NB4 (cell line): ENCODE results near the gene GNG8.

Experiments
- DNase-seq: peaks from one replicate; pipeline ENCODE4 v3.0.0; 2010; ENCODE audit warnings: low read depth
- H3K4me3 ChIP-seq: one replicate; pipeline ENCODE4 v1.5.1; 2011; ENCODE audit warnings: mild to moderate bottlenecking, low read depth, low read length, moderate library complexity
- MAX ChIP-seq: IDR thresholded peaks from 2 replicates; pipeline ENCODE4 v1.6.1; 2011; ENCODE audit warnings: low read depth, low read length
- MYC ChIP-seq: IDR thresholded peaks from 2 replicates; pipeline ENCODE4 v1.6.1; 2011; ENCODE audit warnings: low read depth, low read length
- POLR2A ChIP-seq: IDR thresholded peaks from 2 replicates; pipeline ENCODE4 v1.6.1; 2011; ENCODE audit warnings: mild to moderate bottlenecking; ENCODE audit not compliant: insufficient read length; ENCODE audit errors: extremely low read depth
- TF ChIP-seq, protein P1 (sequence below): IDR thresholded peaks from one replicate; pipeline ENCODE4 v1.5.1; 2012; ENCODE audit warnings: low read depth, low read length

Gene GNG8

DNA sequence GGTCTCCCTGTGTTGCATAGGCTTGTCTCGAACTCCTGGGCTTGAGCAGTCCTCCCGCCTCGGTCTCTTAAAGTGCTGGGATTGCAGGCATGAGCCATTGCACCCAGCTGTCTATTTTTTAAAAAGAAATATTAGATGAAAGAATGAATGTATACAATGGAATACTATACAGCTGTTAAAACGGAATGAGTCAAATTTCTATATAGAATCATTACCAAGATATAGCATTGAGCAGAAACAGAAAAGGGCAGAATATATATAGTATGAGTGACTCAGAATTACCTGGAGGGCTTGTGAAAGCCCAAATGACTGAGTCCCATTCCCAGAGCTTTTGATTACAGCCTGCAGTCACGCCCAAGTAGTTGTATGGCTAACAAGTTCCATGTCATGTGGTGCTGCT, 20.5 kb upstream of the GNG8 start:
- no peak overlapping the region for H3K4me3 ChIP-seq
- TF ChIP-seq POLR2A (no peak), MYC (no peak), MAX (no peak)
- TF ChIP-seq, protein P1, sequence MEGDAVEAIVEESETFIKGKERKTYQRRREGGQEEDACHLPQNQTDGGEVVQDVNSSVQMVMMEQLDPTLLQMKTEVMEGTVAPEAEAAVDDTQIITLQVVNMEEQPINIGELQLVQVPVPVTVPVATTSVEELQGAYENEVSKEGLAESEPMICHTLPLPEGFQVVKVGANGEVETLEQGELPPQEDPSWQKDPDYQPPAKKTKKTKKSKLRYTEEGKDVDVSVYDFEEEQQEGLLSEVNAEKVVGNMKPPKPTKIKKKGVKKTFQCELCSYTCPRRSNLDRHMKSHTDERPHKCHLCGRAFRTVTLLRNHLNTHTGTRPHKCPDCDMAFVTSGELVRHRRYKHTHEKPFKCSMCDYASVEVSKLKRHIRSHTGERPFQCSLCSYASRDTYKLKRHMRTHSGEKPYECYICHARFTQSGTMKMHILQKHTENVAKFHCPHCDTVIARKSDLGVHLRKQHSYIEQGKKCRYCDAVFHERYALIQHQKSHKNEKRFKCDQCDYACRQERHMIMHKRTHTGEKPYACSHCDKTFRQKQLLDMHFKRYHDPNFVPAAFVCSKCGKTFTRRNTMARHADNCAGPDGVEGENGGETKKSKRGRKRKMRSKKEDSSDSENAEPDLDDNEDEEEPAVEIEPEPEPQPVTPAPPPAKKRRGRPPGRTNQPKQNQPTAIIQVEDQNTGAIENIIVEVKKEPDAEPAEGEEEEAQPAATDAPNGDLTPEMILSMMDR: no peak
- DNase-seq: no peak

- DNase-seq: no peak
- TF ChIP-seq, protein P1: no peak
- TF ChIP-seq MYC (no peak), MAX (no peak), POLR2A (no peak)
- no peak overlapping the region for H3K4me3 ChIP-seq
Measured at GRCh38 chr19:46654621-46655152, 18.7 kb upstream of the GNG8 start.

GRCh38 chr19:46650445-46650844, 14.4 kb upstream of the GNG8 start:
- TF ChIP-seq, protein P1: no peak
- no peak for TF ChIP-seq POLR2A
- TF ChIP-seq MAX: no peak
- no peak for TF ChIP-seq MYC
- no peak overlapping the region for H3K4me3 ChIP-seq
- DNase-seq: no peak

GRCh38 chr19:46648961-46649960, 13.3 kb upstream of the GNG8 start:
- DNase-seq: no peak
- H3K4me3 ChIP-seq: no peak overlapping the region
- TF ChIP-seq MYC (no peak), MAX (no peak), POLR2A (no peak)
- TF ChIP-seq, protein P1: no peak

- peak; percentile 62 for DNase-seq
- TF ChIP-seq MAX (no peak), POLR2A (no peak), MYC (no peak)
- TF ChIP-seq, protein P1: no peak
- no peak overlapping the region for H3K4me3 ChIP-seq
Measured at GRCh38 chr19:46648060-46648960, 12.3 kb upstream of the GNG8 start.
